ENCODE measurements around the gene CCL28.

- TF ChIP-seq POLR2AphosphoS5 (IDR thresholded peaks at IDR 0.05; ENCODE audit: low read depth, low read length) (no peak), TAF1 (IDR thresholded peaks at IDR 0.05; ENCODE audit: borderline replicate concordance, insufficient read depth, low read length) (no peak)
Measured at GRCh38 chr5:43412156-43412555, at the start of gene CCL28.
